Left lung (tissue), 10 donors: Measurements from ENCODE around the gene TAS1R3. TPM values are rescaled to one million over a fixed set of nuclear protein-coding genes. Genes with fewer than 3 reads are reported as not detected.

ENCODE experiments used
- ATAC-seq: fragments of 200-7000 bp; cut with Tn5 transposase; one replicate; pipeline ENCODE4 v1.9.1; 2020; ENCODE audit warnings: moderate library complexity
- DNase-seq, 4 donors: peaks; one replicate each; pipeline ENCODE4 v3.0.0-alpha.2; 2013 to 2020
- H3K27ac ChIP-seq, 2 donors: fragments of 200-600 bp; sonication (generic) in 1 of 2; one replicate each; pipeline versions ENCODE4 v1.5.0 to v1.8.0; 2020 to 2021
- H3K27me3 ChIP-seq, 2 donors: fragments of 200-600 bp; sonication (generic) in 1 of 2; one replicate each; pipeline versions ENCODE4 v1.5.0 to v1.8.0; 2020 to 2021
- H3K36me3 ChIP-seq, 2 donors: fragments of 200-600 bp; sonication (generic) in 1 of 2; one replicate each; pipeline versions ENCODE4 v1.5.0 to v1.8.0; 2020 to 2021
- H3K4me1 ChIP-seq, 2 donors: fragments of 200-600 bp; one replicate each; pipeline ENCODE4 v1.8.0; 2021
- H3K4me3 ChIP-seq, 2 donors: fragments of 200-600 bp; sonication (generic) in 1 of 2; one replicate each; pipeline versions ENCODE4 v1.5.0 to v1.8.0; 2020 to 2021; ENCODE audit warnings: mild to moderate bottlenecking in 1 of 2
- H3K9me3 ChIP-seq, 2 donors: fragments of 200-600 bp; sonication (generic) in 1 of 2; one replicate each; pipeline versions ENCODE4 v1.5.0 to v1.8.0; 2020 to 2021
- CTCF ChIP-seq, 2 donors: fragments of 200-600 bp; sonication (generic) in 1 of 2; IDR thresholded peaks; one replicate each; pipeline versions ENCODE4 v1.5.0 to v1.8.0; 2021; ENCODE audit warnings: antibody characterized with exemption in 2 of 2
- intact Hi-C, 2 donors: fragments of 100-400 bp; cut with DNase I; formaldehyde crosslinking; loops; one replicate each; pipeline versions ENCODE4 v1.11.2 to v1.14.2; 2022
- polyA plus RNA-seq, 6 donors: library from polyadenylated mRNA; unstranded; fragments of 120-200 nt; gene quantifications; one replicate each; pipeline ENCODE4 v1.2.1, GENCODE V29; 2013; ENCODE audit not compliant: insufficient read length in 6 of 6
- total RNA-seq, 2 donors: library from RNA; stranded (reverse); fragmentation: NEBNext Ultra II Directional; extraction: Animal tissue kit (Norgen Biotek cat#: 25700); gene quantifications; one replicate each; pipeline ENCODE4 v1.2.1, GENCODE V29; 2021
- donor health status: DM: no; HTN: yes; CAD: no.
- donor health status: DM: no; HTN: no; CAD: no.

The TAS1R3 gene
- total and polyA plus RNA-seq, 8 donors: 0.20 to 0.75 (median 0.34) TPM

DNA sequence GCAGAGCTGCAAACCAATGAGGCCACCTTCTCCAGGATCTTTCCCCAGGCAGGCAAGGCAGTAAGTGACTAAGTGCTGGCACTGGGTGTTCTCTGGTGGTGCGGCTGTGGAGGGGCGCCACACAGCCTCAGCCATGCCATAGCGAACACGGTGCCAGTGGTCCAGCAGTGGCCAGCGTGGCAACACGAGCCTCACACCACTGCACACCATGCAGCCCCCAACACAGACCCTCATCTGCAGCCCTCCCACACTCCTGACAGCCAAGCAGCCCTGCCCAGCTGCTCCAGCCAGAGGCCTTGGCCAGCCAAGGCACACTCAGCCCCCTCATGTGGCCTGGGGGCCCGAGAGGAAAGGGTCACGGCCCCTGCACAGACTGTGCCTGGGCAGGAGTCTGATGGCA is 9.6 kb upstream of the TAS1R3 start:
- Histone ChIP-seq H3K27me3 (no peaks in the 10 kb centered on the region), H3K27ac (no peak overlapping the region), H3K36me3 (peaks cover 0 to 50% of the 10 kb centered on the region in 2 donors), H3K9me3 (no peaks in the 10 kb centered on the region), H3K4me3 (no peak overlapping the region), H3K4me1 (peaks cover 19 to 62% of the 10 kb centered on the region in 2 donors)
- TF ChIP-seq CTCF (IDR thresholded peaks at IDR 0.05): no peak
- no peak for DNase-seq
- intact Hi-C loops: no loop called here
- ATAC-seq: no peak

DNA sequence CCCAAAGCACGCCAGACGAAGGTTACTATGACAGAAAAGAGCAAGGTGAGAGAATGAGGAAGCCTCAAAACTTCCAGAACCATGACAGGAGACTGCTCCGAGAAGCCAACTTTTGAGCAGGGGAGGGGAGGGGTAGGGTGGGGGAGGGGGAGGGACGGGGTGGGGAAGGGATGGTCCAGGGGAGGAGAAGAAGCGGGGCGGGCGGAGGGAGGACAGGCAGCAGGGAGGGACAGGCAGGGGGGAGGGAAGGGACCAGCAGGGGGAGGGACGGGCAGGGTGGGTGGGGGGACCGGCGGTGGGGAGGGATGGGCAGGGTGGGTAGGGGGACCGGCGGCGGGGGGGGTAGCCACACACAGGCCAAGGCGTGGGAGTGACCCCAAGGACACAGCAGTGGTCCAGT is 8.7 kb upstream of the TAS1R3 start:
- peaks cover 19 to 67% of the 10 kb centered on the region in 2 donors for H3K4me1 ChIP-seq
- DNase-seq: no peak
- H3K9me3 ChIP-seq: no peaks in the 10 kb centered on the region
- H3K36me3 ChIP-seq: peaks cover 0 to 51% of the 10 kb centered on the region in 2 donors
- no peak overlapping the region for H3K4me3 ChIP-seq
- H3K27me3 ChIP-seq: no peaks in the 10 kb centered on the region
- ATAC-seq: no peak
- no peak overlapping the region for H3K27ac ChIP-seq
- no peak for TF ChIP-seq CTCF (IDR thresholded peaks at IDR 0.05)
- intact Hi-C loops: no loop called here

- H3K36me3 ChIP-seq: peaks cover 0 to 51% of the 10 kb centered on the region in 2 donors
- ATAC-seq (no peak), DNase-seq (no peak)
- no peak overlapping the region for H3K27ac ChIP-seq
- peaks cover 19 to 62% of the 10 kb centered on the region in 2 donors for H3K4me1 ChIP-seq
- H3K9me3 ChIP-seq: no peaks in the 10 kb centered on the region
- no peak for TF ChIP-seq CTCF (IDR thresholded peaks at IDR 0.05)
- H3K27me3 ChIP-seq: no peaks in the 10 kb centered on the region
- intact Hi-C loops: no loop called here
- H3K4me3 ChIP-seq: peak overlapping the region in 1 of 2 donors; percentile 13
These were observed 8.1 kb upstream of the TAS1R3 start for GRCh38 chr1:1322952-1323351.

GRCh38 chr1:1324084-1324523 is 7.0 kb upstream of the TAS1R3 start:
- no peaks in the 10 kb centered on the region for H3K9me3 ChIP-seq
- ATAC-seq: no peak
- no peaks in the 10 kb centered on the region for H3K27me3 ChIP-seq
- H3K4me1 ChIP-seq: peaks cover 12 to 50% of the 10 kb centered on the region in 2 donors
- peaks cover 0 to 52% of the 10 kb centered on the region in 2 donors for H3K36me3 ChIP-seq
- no peak for DNase-seq
- peak overlapping the region; percentile 44 to 86 for H3K27ac ChIP-seq
- H3K4me3 ChIP-seq: peak overlapping the region; percentile 97 to 100
- intact Hi-C loops: no loop called here
- TF ChIP-seq CTCF (IDR thresholded peaks at IDR 0.05): no peak

- Histone ChIP-seq H3K4me1 (peaks cover 12 to 49% of the 10 kb centered on the region in 2 donors), H3K27me3 (no peaks in the 10 kb centered on the region), H3K36me3 (peaks cover 0 to 46% of the 10 kb centered on the region in 2 donors), H3K4me3 (peak within 1 kb of the TSS; percentile 97 to 100), H3K9me3 (no peaks in the 10 kb centered on the region), H3K27ac (peak within 1 kb of the TSS; percentile 82 to 86)
- peak; percentile 85 to 95 (median 94) for DNase-seq
- peak; percentile 92 for ATAC-seq
- TF ChIP-seq CTCF (IDR thresholded peaks at IDR 0.05): no peak
- intact Hi-C loops: no loop called here
These were observed 6.4 kb upstream of the TAS1R3 start, which contains the start of the genes CPTP and INTS11 for GRCh38 chr1:1324524-1325287. TSS of gene CPTP (plus strand) at chr1:1324802. CDS start at chr1:1326911, 2,109 bp downstream. TSS of gene INTS11 (minus strand) at chr1:1324660. CDS start at chr1:1324608, 52 bp downstream.
